Stimulated activated CD8-positive, alpha-beta memory T cell treated with anti-CD3 and anti-CD28 coated beads, Interleukin-4, amount 100 ng/mL, for 1 hour (primary cell): Measurements from ENCODE around the gene KRT222.

Source experiments
- DNase-seq, 2 donors: peaks; one replicate each; pipeline ENCODE4 v3.0.0-alpha.2; 2020; ENCODE audit warnings: low read depth in 2 of 2, low spot score in 1 of 2

The KRT222 gene

DNA sequence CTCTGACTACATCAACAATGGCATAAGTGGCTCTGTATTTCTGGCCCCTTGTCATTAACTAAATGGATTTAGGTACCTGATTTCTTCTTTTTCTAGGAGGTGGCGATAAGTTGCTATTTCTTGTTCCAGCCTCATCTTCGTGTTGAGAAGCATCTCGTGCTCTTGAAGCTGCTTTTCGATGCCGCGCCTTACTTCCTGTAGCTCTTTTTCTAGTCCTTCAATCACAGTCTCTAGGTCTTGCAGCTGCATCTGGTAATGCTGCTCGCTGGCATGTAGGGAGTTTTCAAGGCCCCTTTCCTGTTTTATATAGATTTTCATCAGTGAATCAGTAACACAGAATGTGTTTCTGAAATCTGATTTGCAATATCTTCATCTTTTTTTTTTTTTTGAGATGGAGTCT lies 5.1 kb downstream of the KRT222 start:
- DNase-seq, result no peak

- DNase-seq, result no peak
These were observed 6.6 kb downstream of the KRT222 start for GRCh38 chr17:40658396-40658795.

DNA sequence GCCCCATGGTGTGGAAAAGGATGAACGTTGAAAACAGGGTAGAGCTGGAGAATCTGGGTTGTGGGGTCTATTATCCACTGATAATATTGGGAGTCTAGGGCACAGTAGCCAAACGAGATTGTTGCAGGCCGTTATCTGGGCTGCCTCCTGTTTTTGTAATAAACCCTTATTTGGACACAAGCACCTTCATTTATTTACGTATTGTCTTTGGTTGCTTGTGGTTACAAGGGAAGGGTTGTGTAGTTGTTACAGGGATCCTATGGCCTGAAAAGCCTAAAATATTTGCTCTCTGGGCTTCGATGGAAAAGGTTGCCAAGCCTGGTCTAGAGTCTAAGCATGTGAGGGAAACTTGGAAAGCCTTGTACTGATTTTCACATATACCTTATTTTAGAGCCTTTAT lies 13.0 kb downstream of the KRT222 start:
- no peak for DNase-seq

- DNase-seq, result no peak
These were observed 16.5 kb downstream of the KRT222 start for GRCh38 chr17:40648384-40648968.

DNA sequence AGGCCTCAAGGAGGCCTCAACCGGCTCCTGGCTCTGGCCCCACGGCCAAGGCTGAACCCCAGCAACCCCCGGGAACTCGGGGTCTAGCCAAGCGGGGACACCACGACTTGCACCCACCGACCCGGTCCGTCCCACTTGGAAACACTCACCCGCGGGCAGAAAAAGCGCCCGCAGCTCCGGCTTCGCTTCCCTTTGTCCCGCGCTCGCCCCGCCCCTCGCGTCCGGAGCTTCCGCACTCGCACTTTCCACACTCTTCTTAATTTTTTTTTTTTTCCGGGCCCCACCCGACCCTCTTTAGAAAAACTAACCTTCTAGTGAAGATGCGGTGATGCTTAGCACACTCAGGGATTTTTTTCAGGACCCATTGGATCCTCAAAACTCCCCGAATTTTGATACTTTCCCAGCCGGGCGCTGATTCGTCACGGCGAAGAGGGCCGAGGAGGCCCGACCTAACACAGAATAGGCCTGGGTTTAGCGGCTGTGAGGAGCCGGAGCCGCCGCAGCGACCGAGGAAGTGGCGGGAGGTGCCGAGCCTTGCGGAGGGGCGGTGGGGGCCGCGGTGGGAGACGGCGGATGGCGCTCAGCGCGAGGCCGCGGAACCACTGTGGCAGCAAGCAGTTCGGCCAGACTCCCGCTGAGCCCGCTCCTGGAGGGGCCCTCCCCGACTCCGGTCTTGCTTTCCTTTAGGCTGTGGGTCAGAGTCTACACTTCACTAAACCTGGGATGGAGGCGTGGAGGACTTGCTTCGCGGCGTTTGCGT lies 17.2 kb downstream of the KRT222 start, which contains the start of gene SMARCE1:
TSS of gene SMARCE1 (minus strand) at position 195 of the 760 bp plus-strand sequence. CDS start 2,016 bp downstream, outside the sequence.
- DNase-seq, result peak; percentile 47 to 52

- DNase-seq, result no peak
These were observed 18.0 kb downstream of the KRT222 start for GRCh38 chr17:40646791-40647623.

- DNase-seq, result no peak
These were observed 19.0 kb downstream of the KRT222 start for GRCh38 chr17:40645943-40646342.

DNA sequence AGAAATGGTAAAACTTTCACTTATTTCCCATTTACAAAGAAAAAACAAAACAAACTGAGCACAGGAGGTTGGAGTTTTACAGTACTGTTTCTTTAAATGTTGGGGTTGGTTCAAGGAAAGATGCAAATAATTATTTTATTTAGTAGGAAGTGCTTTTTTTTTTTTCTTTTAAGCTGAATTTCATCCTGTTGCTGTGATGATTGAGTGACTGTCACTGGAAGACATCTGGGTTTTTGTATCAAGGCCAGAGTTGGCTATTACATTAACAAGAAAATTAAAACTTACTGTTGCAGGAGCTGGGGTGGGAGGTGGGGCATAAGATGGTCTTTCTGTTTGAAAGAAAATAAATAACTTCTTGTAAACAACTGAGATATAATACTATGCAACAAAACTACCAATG lies 19.7 kb downstream of the KRT222 start:
- no peak for DNase-seq

GRCh38 chr17:40637931-40638330 lies 27.0 kb downstream of the KRT222 start:
- DNase-seq, result no peak

DNA sequence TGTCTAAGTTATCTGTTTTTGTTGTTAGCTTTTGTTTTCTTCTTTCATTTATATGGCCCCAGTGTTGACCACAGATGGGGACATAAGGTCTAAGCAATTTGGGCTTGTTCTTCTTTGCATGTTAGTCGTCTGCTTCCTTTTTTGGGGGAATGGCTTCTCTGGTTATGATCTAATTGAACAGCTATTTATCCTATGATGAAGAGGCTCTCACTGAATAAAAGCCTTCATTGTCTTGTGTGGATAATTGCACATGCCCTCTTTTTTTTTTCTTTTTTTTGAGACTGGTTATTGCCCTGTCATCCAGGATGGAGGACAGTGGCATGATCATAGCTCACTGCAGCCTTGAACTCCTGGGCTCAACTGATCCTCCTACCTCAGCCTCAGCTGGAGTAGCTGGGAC lies 31.1 kb downstream of the KRT222 start:
- DNase-seq, result no peak

DNA sequence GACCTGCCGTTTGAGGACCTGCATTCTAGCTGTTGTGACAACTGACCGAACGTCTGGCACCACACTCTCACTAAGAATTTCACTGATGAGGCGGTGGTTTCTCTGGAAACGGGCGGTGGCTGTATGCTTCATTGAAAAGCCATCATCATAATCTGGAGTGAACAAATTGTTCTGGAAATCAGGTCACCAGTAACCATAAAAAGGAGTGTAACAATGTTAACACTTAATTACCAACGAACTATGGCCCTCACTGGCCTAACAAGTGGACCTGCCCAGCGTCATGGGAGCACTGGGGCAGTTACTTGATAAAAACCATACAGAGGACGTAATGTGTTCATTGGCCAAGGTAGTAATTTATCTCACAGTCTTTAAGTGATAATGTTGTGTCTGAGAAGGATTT lies 32.8 kb downstream of the KRT222 start:
- no peak for DNase-seq

DNA sequence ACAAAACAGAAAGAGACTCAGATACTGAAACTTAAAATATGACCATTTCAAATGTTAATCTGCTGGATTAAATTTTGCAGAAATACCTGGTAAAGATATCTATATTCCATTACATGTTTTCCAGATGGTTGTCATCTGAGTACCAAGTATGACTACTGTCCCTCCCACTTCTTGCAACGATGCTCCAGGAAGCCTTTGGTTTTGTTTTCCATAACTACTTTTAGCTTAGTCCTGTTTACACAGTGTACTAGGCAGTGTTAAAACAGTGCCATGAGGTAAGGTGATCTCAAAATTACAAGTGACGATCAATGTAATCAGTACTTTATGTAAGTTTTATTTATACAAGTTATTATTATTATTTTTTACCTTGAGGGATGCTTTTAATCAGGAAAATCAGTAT lies 35.1 kb downstream of the KRT222 start:
- no peak for DNase-seq

- no peak for DNase-seq
These were observed 39.7 kb downstream of the KRT222 start for GRCh38 chr17:40625311-40625710.

GRCh38 chr17:40623419-40624210 lies 41.4 kb downstream of the KRT222 start:
- no peak for DNase-seq

DNA sequence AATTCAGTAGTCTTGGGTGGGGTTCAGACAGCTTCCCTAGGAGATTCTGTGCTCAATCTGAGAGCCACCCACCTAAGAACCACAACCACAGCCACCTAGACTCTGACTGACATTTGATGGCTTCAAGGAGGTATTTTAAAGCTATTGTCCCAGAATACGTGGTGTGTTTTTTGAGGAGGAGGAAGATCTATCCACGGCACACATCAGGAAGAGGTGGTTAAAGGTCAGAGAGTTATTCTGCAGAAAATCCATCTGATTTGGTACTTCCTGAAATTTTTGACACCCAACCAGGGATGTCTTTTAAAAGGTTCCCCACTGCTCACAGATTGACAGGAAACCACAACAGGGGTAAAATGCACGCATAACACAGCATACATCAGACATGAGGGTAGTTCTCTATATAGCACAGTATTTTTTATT lies 42.5 kb downstream of the KRT222 start:
- DNase-seq, result no peak

GRCh38 chr17:40621578-40621977 lies 43.4 kb downstream of the KRT222 start:
- DNase-seq, result no peak

DNA sequence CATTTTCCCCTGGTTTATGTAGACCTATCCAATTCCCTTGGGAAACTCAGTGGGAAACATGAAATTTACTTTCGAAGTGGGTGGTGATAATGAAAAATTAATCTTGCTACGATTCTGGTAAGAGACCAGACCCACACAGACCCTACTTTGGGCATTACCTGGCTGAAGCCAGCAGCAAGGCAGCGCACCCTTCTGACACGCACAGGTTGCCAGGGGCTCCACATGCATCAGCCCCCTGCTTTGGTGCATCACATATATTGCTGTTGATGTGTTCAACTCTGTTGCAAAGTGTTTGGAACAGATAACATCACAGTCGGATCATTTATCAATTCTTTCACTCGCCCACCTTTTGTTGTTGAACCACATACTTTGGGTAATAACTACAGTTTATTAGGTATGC lies 44.0 kb downstream of the KRT222 start:
- DNase-seq, result no peak

DNA sequence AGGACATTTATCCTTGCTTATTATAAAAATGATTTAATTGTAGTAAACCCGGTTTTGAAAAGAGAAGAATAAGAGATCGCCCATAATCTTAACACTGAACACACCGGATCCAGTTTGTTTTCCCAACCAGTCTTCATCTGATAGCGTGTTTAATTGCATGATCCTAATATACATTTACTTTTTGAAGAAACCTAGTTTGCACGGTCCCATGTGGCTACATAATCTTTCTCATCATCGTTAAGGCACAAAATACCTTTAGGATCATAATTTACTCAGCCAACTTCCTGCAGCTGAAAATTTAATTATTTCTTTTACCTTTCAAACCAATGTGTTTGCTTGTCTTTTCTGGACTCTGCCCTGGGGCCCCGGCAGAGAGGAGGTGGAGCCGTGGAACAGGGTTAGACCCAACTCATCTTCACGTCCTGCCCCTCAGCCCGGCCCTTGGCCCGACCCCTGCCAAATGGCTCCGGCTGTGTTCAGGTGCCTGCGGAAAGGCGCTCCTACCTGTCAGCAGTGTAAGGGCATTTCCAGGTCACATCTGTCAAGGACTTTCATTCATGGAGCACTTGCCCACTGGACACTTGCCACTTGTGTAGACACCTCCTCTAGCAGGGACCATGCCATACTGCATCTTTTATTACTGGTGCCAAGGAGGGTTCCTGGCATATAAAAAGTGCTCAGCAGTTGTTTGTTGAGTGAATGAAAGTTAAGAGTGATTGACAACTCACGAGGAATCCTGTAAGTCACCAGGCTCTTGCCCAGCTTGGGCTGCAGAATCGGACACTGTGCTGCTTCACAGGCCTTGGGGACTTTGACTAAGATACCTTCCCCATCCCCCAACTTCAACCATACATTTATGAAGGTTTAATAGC lies 46.0 kb downstream of the KRT222 start:
- no peak for DNase-seq

DNA sequence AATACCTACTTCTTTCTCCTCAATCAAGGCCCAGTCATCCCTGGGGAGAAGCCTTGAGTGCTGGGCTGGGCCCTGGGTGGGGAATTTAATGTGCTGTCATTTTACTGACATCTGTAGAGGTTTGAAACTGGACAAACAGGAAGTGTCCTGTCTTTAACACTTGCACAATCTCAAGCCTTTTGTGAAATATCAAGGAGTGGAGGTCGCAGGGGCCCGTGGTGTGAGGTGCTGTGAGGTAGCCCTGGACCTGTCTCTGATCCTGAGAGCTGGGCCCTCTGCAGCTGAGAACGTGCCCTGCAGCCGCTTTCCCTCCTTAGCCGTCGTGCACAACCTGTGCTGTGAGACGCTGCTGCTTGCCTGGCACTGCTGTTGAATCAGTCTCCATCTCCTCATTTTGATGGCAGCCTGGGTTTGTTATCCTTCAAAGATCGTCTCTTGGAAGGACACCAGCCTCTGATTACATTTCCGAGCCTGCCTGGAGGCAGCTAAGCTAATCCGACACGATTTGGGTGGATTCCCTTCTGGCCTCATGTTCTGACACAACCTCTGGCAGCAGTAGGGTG lies 47.2 kb downstream of the KRT222 start:
- DNase-seq, result no peak

DNA sequence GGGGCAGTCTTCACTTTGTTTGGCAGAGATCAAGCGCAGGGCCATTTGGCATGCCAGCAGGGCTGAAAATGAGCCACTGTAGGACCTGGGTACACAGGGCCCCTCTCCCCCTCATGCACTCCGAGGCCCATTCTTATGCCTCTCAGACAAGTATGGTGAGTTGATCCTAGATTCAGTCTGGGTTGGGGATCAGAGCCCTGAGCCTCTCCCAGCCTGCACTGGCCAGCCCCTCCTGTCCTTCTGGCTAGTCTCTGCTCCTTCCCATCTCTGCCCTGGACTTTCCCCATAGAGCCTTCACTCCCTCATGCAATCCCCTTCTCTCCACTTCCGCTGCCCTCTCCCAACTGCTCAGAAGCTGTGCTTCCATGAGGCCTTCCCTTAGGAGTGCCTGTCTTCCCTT lies 48.4 kb downstream of the KRT222 start:
- DNase-seq, result no peak
